Right lung (tissue), 10 donors: Measurements from ENCODE around the gene BUD31. TPM values are rescaled to one million over a fixed set of nuclear protein-coding genes. Genes with fewer than 3 reads are reported as not detected.
A peak's percentile ranks its signal among the peaks of the same experiment; 100 is the strongest.

Experiments used
- DNase-seq, 2 donors: peaks; one replicate each; pipeline ENCODE4 v3.0.0-alpha.2; 2013
- long read RNA-seq, 8 donors: transcript quantifications; one replicate each; lab custom pipeline, GENCODE V29; 2026
- polyA plus RNA-seq, 5 donors: library from polyadenylated mRNA; unstranded; fragments of 120-200 nt; gene quantifications; one replicate each; pipeline versions ENCODE4 v1.2.1 to v1.2.3, GENCODE V29; 2013; ENCODE audit warnings: inconsistent platforms in 1 of 5, low replicate concordance in 1 of 5; ENCODE audit not compliant: insufficient read length in 5 of 5, insufficient read depth in 1 of 5

Gene BUD31
- 100 to 1,000 TPM in 3 of 5 donors, 10 to 100 TPM in 2; 95.0 to 109 (median 101) TPM for polyA plus RNA-seq
- long read RNA-seq, donor 1, transcript BUD31-202 (6 exons, 1,139 nt): major isoform, 45 of 82 reads
- long read RNA-seq, donor 1, transcript BUD31-201 (6 exons, 1,035 nt): minor isoform, 21 of 82 reads
- long read RNA-seq, donor 1, partial matches to known transcripts: 15 of 82 reads
- long read RNA-seq, donor 1, other reads (novel, unspliced or antisense): 0 of 82 reads
- long read RNA-seq, donor 2, transcript BUD31-201 (6 exons, 1,035 nt): minor isoform, 13 of 32 reads
- long read RNA-seq, donor 2, transcript BUD31-202 (6 exons, 1,139 nt): major isoform, 19 of 32 reads
- long read RNA-seq, donor 2, partial matches to known transcripts: 0 of 32 reads
- long read RNA-seq, donor 2, other reads (novel, unspliced or antisense): 0 of 32 reads
- long read RNA-seq, donor 3, transcript BUD31-202 (6 exons, 1,139 nt): major isoform, 31 of 78 reads
- long read RNA-seq, donor 3, transcript BUD31-201 (6 exons, 1,035 nt): minor isoform, 19 of 78 reads
- long read RNA-seq, donor 3, partial matches to known transcripts: 27 of 78 reads
- long read RNA-seq, donor 3, other reads (novel, unspliced or antisense): 0 of 78 reads
- long read RNA-seq, donor 4, transcript BUD31-202 (6 exons, 1,139 nt): major isoform, 24 of 47 reads
- long read RNA-seq, donor 4, transcript BUD31-201 (6 exons, 1,035 nt): minor isoform, 11 of 47 reads
- long read RNA-seq, donor 4, partial matches to known transcripts: 12 of 47 reads
- long read RNA-seq, donor 4, other reads (novel, unspliced or antisense): 0 of 47 reads
- long read RNA-seq, donor 5, transcript BUD31-202 (6 exons, 1,139 nt): minor isoform, 34 of 116 reads
- long read RNA-seq, donor 5, transcript BUD31-201 (6 exons, 1,035 nt): major isoform, 38 of 116 reads
- long read RNA-seq, donor 5, partial matches to known transcripts: 42 of 116 reads
- long read RNA-seq, donor 5, other reads (novel, unspliced or antisense): 0 of 116 reads
- long read RNA-seq, donor 6, transcript BUD31-201 (6 exons, 1,035 nt): minor isoform, 24 of 72 reads
- long read RNA-seq, donor 6, transcript BUD31-202 (6 exons, 1,139 nt): major isoform, 33 of 72 reads
- long read RNA-seq, donor 6, partial matches to known transcripts: 14 of 72 reads
- long read RNA-seq, donor 6, other reads (novel, unspliced or antisense): 0 of 72 reads
- long read RNA-seq, donor 7, transcript BUD31-201 (6 exons, 1,035 nt): minor isoform, 10 of 35 reads
- long read RNA-seq, donor 7, transcript BUD31-202 (6 exons, 1,139 nt): major isoform, 24 of 35 reads
- long read RNA-seq, donor 7, partial matches to known transcripts: 0 of 35 reads
- long read RNA-seq, donor 7, other reads (novel, unspliced or antisense): 0 of 35 reads
- long read RNA-seq, donor 8, transcript BUD31-202 (6 exons, 1,139 nt): major isoform, 12 of 23 reads
- long read RNA-seq, donor 8, partial matches to known transcripts: 6 of 23 reads
- long read RNA-seq, donor 8, other reads (novel, unspliced or antisense): 0 of 23 reads

DNA sequence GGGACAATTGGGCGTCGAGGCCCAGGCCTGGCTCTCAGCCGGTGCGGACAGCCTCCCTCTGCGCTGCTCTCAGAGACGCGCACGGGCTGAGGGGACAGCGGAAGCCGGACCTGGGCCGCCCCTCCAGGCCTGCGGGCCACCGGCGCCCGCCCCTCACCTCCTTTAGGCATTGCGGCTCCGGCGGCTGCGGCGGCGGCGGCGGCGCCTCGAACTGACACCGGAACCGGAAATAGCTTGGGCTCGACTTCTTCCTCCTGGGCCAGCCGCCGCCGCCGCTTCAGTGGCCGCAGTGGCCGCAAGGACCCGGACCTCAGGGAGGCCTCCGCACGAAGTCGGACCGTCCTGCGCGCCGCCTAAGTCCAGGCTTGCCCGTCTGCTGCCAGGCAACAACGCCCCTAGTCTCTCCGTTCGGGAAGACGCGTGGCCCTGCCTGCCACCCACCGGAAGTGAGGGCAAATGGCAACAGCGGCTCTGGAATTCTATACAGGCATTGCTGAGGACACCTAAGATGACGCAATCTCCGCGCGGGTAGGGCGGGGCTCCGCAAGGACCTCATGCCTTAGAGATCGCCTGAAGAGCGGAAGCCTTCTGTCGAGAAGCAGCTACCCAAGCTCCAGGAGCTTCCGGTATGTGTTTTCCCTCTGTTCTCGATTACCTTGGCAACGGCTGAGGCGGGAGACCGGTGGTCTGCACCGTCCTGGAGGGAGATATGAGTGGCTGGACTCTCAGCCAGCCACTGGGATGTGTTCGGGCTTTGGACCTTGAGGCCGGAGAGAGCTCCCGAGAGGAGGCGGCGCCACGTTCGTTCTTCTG is at the start of gene BUD31, which contains the start of gene PDAP1:
Gene BUD31, plus strand, starts transcription at position 591 of the 813 bp plus-strand sequence. CDS start 2,124 bp downstream, outside the sequence.
Gene PDAP1, minus strand, starts transcription at position 219 of the 813 bp plus-strand sequence. Its CDS starts 49 bp downstream, at position 170.
- peak; percentile 96 to 98 for DNase-seq

DNA sequence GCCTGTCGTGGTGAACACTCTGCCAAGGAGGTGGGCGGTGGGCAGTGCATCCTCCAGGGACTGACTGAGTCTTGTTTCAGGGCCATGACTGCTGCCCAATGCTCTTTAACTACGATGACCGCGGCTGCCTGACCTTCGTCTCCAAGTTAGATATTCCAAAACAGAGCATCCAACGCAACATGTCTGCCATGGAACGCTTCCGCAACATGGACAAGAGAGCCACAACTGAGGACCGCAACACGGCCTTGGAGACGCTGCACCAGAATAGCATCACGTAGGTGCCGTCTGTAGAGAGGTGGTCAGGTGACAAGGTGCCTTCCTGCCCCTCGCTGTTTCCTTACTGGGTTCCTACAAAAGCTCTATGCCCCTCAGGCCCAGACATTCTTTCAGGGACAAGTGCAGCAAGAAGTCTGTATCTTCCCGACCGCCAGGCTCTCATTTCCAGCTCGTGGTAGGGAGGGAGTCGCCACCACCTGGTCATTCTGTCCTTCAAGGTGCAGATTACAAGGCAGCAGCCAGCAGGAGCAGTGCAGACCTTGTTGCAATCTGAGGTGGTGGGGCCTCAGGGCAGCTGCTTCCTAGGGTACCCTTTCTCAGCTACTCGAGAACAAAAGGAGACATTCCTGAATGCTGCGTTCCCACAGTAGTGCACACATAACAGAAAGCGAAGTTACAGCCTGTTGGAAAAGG is 49.2 kb upstream of the BUD31 start:
- no peak for DNase-seq

DNA sequence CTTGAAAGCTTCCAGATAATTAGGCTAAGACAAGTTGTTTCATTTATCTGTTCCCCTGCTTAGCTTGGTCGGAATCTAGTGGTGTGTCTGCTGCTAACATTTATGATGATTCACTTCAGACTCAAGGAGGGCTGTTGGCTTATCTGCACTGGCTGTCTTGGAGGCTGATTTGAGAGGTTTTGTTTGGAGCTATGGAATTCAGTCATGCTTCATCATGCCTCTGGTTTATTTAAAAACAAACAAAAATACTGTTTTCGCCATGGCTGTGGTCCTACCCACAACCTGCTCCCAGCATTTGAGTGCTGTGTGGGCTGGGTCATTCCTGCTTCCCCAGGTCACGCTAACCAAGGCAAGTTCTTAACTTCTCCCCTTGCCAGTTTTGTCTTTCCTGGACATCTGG is 46.0 kb upstream of the BUD31 start:
- no peak for DNase-seq

DNA sequence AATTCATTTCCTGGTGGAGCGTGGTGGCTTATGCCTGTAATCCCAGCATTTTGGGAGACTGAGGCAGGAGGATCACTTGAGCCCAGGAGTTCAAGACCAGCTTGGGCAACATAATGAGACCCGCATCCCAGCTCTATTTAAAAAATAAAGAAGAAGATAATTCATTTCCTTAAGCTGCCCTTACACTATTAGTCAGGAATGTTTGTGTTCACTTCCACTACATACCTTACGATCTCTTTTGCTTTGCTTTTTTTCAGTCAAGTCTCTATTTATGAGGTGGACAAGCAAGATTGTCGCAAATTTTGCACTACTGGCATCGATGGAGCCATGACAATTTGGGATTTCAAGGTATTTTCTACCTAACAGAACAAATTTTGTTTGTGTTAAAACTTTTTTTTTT is 45.5 kb upstream of the BUD31 start:
- no peak for DNase-seq

DNA sequence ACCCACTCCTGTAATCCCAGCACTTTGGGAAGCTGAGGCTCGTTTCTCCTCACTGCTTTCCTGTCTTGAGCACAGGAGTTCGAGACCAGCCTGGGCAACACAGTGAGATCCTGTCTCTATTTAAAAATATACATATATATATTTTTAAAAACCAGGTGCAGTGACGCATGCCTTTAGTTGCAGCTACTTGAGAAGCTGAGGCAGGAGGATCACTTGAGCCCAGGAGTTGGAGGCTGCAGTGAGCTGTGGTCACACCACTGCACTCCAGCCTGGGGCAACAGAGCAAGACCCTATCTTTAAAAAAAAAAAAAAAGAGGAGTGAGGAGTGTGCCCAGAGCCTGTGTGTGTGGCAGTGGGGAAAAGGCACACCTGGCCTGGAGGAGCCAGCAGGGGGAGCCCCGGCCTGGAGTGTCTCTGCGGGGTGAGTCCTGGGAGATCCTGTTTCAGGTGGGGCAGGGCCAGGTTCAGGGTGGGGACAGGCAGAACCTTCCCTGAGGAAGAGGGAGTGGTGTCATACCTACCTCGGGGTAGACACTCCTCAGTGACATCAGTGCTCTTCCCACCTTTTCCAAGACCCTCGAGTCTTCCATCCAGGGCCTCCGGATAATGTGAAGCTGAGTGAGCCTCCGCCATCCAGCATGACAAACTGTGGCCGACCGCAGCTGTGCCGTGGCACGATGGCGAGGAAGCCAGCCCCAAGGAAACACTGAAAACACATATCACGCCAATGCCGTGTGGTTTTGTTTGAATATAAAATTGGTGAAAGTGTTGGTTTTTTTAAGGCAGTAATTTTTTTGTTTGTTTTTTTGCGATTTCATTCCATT is 43.2 kb upstream of the BUD31 start:
- no peak for DNase-seq

DNA sequence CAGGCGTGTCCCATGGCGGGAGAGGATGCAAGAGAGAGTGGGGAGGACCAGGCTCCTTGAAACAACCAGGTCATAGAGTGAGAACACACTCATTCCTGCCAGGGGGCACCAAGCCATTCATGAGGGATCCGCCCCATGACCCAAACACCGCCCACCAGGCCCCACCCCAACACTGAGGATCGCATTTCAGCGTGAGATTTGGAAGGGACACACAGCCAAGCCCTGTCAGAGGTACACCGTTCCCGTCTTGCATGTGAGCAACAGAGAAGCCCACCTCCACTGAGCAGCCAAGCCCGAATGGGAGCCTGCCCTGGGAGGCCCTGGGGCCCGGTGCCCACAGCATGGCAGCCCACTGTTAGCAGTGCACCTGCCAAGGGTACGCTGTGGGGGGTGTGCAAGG is 42.1 kb upstream of the BUD31 start:
- DNase-seq: no peak

DNA sequence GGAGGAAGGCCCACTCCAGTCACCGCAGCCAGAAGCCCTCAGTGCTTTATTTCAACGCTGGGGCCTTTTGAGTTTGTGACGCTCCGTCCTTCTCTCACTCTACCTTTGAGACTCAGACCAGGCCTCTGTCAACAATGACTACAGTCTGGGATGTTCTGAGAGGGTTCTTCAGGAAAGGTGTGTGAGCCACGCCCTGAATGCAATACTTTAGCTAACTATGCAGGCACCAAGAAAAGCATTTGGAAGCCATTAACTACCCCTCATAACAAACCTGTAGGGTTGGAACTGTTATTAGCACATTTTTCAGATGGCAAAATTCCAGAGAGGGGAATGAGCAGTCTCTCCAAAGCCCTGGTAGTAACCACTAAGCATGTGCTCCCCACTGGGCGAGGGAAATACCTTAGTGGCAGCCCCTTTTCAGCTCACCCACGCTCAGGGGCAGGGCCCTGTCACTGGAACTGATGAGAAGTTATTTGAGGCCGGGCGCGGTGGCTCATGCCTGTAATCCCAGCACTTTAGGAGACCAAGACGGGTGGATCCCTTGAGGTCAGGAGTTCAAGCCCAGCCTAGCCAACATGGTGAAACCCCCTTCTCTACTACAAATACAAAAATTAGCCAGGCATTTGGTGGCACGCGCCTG is 39.9 kb upstream of the BUD31 start:
- no peak for DNase-seq

DNA sequence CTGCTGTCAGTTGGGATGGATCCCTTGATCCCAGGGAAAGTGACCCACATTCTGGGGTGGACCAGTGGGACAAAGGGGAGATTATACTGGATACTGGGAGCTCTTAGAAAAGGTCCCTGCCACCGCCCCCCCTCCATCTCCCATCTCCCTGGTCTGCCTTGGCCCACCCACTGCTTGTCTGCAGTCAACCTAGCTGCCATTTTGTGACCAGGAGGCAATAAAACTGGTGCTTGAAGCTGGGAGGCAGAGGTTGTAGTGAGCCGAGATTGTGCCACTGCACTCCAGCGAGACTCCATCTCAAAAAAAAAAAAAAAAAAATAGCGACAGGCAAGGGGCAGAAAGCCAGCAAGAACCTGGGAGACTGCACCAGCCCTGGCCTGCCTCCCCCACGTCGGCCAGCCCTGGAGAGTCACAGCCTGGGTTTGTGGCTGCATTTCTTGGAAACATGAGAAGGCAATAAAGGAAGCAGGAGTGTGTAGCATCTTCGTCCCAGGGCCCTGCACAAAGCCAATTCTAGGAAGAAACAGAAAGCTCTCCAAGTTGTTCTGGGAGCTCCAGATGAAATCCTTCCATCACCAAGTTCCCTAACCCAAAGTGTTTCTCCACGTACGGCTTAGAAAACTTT is 38.9 kb upstream of the BUD31 start:
- DNase-seq: no peak

DNA sequence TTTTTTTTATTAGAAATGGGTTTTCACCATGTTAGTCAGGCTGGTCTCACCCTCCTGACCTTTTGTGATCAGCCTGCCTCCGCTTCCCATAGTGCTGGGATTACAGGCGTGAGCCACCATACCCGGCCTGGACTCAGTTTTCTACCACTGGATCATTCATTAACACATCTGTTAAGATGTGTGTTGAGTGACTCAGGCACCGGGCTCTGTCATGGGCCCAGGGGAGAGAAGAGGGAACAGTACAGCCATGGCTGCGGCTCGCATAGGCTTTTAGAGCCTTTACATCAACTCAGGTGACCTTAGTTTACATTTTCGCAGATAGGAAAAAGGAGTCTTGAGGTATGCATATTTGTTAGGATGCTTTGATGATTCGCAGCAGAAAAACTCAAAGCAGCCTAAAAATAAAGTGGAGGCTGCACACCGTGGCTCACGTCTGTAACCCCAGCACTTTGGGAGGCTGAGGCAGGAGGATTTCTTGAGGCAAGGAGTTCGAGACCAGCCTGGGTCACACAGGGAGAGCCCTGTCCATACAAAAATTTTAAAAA is 37.3 kb upstream of the BUD31 start:
- DNase-seq: no peak

DNA sequence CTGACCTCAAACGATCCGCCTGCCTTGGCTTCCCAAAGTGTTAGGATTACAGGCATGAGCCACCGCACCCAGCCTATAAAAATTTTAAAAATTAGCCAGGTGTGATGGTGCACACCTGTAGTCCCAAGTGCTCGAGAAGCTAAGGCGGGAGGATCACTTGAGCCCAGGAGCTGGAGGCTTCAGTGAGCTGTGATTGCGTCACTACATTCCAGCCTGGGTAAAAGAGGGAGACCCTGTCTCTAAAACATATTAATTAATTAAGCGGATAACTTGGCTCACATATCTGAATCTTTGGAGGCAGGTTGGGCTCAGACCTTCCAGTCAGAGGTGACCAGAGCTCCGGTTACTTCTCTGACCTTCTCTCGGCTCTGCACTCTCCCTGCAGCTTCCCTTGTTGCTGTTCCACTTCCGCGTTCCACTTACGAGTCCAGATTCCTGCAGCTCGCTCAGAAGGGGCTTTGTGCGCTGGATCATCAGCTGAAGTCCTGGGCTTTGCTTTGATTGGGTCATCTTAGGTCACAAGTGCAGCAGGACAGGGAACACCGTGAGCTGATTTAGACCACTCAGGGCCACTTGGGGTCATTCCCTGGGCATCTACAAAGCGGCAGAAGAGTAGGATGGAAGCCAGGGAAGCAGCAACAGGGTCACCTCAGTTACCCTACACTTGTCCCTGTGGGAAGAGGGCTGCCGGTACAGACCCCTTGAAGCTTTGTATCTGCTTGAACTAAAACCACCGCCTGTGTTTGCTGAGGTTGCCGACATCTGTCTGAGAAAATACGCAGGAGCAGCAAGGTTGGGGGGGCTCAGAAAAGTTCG is 36.3 kb upstream of the BUD31 start:
- DNase-seq: peak; percentile 33 to 45

DNA sequence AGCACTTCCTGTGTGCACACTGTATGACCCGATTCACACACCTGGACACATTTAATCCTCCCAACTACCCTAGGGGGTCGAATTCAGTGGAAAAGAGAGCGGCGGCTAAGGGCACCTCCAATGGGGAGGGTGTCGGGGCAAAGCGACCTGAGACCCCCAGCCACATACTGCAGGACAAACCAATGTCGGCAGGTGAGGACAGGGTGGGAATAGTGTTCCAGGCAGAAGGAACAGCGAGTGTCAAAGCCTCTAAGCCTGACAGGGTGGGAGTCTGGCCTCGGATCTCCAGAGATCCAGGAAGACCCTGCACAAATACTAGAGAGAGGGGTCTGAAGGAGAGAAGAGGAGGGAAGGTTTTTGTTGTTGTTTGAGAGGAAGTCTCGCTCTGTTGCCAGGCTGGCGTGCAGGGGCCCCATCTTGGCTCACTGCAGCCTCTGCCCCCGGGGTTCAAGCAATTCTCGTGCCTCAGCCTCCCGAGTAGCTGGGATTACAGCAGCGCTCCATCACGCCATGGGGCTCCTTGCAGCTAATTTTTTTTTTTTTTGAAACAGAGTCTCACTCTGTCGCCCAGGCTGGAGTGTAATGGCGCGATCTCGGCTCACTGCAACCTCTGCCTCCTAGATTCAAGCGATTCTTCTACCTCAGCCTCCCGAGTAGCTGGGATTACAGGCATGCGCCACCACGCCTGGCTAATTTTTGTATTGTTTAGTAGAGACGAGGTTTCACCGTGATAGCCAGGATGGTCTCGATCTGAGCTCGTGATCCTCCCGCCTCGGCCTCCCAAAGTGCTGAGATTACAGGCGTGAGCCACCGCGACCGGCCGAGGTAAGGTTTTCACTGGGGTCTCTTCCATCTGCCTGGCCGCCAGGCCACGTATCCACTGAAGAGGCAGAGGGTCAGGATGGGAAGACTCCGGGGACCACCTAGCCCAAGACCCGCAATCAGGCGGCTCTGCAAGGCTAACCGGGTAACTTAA is 35.4 kb upstream of the BUD31 start:
- no peak for DNase-seq

DNA sequence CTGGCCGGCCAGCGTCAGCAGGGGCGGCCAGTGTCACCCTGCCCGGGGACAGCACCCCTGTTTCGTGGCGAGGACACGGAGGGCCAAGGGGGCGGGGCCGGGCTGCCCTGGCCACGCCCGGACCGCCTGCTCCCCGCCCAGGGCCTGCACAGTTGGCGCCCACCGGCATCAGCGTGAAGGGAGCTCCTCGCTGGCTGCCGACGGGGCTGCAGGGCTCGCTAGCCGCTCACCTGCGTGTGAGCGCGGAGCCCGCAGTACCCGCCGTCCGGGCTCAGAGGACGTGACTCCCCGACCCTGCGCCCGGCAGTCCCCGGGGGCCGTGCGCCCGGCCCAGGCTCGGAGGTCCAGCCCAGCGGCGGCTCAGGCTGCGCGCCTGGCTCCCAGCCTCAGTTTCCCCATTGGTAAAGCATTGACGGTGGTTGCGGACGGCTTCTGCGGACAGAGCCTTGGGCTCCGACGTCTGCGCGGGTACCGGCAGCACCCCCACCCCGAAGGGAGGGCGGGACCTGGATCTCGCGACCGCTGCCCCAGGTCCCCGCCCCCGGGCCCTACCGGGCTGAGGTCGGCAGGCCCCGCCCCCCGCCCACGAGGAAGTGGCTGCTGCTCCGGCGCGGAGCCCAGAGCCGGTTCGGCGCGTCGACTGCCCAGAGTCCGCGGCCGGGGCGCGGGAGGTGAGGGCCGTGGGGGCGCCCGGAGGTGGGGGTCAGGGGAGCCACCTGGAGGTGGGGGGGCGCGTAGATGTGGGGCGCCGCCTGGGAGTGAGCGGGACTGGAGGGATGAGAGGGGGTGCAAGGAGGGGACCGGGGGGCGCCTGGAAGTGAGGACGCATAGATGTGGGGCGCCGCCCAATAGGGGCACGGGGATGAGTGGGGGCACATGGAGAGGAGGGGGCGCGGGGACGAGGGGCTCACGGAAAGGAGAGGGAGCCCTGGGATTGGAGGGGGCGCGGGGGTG is 34.4 kb upstream of the BUD31 start, which contains the start of gene ARPC1B:
Gene ARPC1B, plus strand, starts transcription at position 620 of the 954 bp plus-strand sequence. CDS start 10,985 bp downstream, outside the sequence.
- peak in 1 of 2 donors; percentile 34 for DNase-seq

DNA sequence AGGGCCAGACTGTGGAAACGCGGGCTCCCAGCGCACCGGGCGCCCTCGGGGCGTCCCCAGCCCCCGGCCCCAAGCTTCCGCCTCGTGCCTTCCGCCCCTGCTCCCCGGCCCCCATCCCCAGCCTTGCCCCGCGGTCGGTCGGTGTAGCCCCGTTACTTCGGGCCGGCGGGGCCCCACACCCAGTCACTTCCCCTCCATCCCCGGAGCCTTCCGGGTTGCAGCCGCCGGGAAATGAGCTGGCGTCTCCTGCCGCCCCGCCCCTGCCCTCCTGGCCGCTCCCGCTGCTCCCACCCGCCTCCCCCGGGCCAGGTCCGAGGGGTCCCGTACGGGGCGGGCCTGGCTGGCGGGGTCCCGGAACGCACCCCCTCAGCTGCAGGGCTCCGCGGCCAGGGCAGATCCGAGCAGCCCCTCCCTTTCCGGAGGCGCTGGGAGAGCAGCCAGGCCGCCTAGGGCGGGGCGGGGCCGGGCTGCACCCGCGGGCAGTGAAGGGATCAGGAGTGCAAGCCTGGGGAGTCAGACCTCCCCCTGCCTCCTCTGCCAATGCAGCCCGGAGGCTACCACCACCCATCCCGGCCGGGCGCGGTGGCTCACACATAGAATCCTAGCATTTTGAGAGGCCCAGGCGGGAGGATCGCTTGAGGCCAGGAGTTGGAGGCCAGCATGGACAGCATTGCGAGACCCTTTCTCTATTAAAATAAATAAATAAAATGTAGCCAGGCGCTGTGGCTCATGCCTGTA is 33.5 kb upstream of the BUD31 start:
- DNase-seq: peak; percentile 43 to 68
